GM19452 (cell line): ENCODE measurements around the gene PSMD8.
"Not testable (repeated sequence)": the region's sequence is repeated elsewhere in the genome, so short reads cannot be mapped to it uniquely, and the experiment has no call there.

Source experiments
- ATAC-seq: cut with Tn5 transposase; IDR thresholded peaks from one replicate; pipeline ENCODE4 v1.9.1; 2021; ENCODE audit not compliant: unreplicated experiment

The PSMD8 gene

DNA sequence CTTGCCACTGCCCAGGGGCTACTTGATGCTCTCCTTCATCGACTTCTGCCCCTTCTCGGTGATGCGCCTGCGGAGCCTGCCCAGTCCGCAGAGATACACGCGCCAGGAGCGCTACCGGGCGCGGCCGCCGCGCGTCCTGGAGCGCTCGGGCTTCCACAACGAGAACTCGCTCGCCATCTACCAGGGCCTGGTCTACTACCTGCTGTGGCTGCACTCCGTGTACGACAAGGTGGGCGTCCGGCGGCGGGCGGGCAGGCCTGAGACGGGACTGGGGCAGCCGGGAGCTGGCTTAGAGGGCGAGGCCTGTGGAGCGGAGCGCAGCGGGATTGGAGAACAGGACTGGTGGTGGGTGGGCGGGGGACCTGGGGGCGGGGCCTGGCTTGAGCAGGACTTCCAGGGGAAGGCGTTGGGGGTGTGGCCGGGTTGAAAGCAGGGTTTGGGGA, 12.7 kb upstream of the PSMD8 start:
- ATAC-seq = no peak

GRCh38 chr19:38362076-38362945, 12.1 kb upstream of the PSMD8 start:
- ATAC-seq = no peak

DNA sequence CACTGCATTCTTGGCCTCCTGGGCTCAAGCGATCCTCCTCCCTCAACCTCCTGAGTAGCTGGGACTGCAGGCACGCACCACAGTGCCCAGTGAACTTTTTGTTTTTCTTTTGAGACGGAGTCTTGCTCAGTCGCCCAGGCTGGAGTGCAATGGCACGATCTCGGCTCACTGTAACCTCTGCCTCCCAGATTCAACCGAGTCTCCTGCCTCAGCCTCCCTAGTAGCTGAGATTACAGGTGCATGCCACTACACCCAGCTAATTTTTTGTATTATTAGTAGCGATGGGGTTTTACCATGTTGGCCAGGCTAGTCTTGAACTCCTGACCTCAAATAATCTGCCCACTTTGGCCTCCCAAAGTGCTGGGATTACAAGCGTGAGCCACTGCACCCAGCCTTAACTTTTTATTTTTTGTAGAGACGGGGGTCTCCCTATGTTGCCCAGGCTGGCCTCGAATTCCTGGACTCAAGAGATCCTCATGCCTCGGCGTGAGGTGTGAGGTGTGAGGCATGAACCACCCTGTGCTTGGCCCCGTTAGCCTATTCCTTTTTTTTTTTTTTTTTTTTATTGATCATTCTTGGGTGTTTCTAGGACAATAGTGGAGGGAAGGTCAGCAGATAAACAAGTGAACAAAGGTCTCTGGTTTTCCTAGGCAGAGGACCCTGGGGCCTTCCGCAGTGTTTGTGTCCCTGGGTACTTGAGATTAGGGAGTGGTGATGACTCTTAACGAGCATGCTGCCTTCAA, 11.3 kb upstream of the PSMD8 start:
- ATAC-seq = not testable (repeated sequence)

DNA sequence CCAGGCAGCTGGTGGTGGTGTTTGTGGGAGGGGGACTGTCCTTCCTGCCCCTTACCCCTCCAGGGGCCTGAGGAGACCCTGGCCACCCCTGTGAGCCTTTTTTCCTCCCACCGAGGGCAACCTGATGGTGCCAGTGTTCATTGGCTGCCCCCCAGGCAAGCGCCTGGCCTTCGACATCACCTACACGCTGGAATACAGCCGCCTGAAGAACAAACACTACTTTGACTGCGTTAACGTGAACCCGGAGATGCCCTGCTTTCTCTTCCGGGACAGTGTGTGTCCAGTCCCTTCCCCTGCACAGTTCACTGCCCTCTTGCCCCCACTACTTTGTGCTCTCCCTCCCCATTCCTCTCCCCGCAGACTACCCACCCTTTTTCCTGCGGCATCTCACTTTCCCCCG, 7.3 kb upstream of the PSMD8 start:
- ATAC-seq = no peak

- ATAC-seq = no peak
These were observed 4.8 kb upstream of the PSMD8 start for GRCh38 chr19:38369584-38369983.

DNA sequence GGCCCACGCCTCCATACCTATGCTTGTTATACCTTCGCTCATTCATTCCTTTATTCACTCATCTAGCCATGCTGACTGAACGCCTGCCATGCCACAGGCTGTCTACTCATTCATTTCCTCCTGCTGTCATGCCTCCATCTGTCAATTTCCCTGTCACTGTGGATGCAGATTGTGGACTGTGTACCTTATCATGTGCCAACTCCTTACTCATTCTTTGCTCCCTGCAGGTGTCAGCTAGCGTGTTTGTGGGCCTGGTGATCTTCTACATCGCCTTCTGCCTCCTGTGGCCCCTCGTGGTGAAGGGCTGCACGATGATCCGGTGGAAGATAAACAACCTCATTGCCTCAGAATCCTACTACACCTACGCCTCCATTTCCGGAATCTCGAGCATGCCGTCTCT, 4.1 kb upstream of the PSMD8 start:
- no peak for ATAC-seq

DNA sequence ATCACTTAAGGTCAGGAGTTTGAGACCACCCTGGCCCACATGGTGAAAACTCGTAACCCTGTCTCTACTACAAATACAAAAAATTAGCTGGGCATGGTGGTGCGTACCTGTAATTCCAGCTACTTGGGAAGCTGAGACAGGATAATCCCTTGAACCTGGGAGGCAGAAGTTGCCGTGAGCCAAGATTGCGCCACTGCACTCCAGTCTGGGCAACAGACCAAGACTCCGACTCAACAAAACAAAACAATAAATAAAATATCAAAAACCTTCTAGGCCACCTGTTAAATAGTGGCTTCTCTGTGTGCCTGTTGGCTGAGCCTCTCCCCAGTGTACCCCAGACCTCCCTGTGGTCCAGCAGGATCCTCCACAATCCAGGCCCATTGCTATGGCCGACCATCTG, 3.3 kb upstream of the PSMD8 start:
- ATAC-seq = no peak

- peak; percentile 1 for ATAC-seq
These were observed 452 bp upstream of the PSMD8 start for GRCh38 chr19:38373907-38374331.

DNA sequence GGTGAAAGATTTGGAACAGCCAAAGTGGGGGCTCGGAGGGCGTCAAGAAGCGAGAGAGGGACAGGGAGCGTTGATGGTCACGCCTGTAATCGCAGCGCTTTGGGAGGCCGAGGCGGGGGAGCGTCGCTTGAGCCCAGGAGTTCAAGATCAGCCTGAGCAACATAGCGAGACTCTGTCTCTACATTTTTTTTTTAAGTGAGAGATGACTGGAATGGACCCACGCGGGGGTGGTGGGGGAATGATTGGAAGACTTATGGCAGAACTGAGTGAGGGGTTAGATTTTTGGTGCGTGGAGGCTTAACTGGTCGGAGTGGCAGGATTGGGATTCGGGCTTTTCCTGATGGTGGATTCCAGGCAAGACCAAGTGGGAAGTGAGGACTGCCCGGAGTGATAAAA, 725 bp downstream of the PSMD8 start:
- ATAC-seq = no peak

DNA sequence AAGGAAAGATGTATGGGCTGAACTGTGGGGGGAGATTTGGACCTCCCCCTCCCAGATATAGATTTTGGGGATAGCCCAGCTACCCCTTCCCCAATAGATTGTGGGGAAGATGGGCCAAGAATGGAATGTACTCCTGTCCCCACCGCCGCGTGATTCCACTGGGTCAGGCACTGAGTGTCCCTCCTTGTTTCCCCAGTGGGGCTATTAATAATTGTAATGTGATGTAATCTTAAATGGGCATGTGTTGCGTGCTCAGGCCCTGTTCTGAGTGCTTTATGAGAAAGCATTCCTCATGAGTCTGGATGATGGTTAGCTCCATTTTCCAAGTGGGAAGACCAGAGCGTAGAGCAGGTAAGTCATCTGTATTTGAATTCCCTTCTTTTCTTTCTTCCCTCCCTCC, 1.4 kb downstream of the PSMD8 start:
- ATAC-seq = no peak

DNA sequence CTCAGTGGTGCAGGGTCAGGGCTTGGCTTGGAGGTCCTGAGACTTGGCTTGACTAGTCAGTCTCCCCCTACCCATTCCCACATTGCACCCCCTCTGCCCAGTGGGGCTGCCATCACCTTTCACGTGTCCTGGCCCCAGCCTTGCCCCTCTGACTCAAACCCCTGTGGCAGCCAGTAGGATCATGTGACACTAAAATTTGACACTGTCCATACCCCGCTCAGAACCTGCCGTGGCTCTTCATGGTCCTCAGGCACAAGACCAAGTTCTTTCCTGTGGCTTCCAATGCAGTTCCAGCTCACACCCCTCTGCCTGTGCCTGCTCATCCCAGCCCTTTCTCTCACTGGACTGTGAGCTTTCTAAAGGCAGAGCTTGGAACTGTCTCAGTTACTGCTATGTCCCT, 2.2 kb downstream of the PSMD8 start:
- ATAC-seq = no peak

DNA sequence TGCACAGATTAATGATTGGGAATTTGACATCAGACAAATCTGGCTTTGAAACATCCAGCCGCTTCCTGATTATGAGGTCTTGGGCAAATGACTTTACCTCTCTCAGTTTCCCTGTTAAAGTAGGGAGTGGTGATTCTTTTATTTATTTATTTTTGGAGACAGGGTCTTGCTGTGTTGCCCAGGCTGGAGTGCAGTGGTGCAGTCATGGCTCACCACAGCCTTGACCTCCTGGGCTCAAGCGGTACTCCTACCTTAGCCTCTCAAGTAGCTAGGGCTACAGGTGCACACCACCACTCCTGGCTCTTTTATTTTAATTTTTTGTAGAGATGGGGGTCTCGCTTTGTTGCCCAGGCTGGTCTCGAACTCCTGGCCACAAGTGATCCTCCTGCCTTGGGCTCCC, 2.7 kb downstream of the PSMD8 start:
- no peak for ATAC-seq

- ATAC-seq = no peak
These were observed 4.5 kb downstream of the PSMD8 start for GRCh38 chr19:38378866-38379265.

DNA sequence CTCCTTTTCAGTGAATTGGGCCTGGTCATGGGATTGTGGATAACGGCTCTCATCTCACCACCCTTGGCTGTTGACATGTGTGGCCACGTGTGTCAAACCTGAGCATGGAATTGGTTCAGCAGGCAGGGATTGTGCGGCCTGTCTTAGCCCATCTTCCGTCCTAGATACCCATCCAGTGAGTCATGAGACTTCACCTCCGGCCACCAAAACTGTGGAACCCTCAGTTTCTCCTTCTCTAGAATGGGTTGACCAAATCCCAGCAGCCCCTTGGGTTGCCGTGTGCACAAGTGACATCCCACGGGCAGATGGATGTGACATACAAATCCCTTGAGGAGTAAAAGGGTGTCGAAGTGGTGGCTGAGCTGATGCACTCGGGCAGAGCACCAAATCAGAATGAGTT, 6.8 kb downstream of the PSMD8 start:
- no peak for ATAC-seq

DNA sequence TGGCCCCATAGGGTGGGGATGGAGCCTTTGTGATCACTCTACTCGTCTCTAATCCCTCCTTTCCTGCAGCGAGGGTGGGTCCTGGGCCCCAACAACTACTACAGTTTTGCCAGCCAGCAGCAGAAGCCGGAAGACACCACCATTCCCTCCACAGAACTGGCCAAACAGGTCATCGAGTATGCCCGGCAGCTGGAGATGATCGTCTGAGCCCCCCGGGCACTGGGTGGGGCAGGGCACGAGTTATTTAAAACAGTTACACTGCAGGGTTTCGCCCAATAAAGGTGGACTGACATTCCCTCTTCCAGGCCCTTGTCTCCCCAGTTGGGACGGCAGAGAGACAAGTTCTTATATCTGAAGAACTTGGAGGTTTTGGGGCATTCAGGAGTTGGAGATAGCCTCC, 8.8 kb downstream of the PSMD8 start:
- ATAC-seq = no peak

- ATAC-seq = no peak
These were observed 9.4 kb downstream of the PSMD8 start for GRCh38 chr19:38383743-38384142.

- no peak for ATAC-seq
These were observed 10.0 kb downstream of the PSMD8 start for GRCh38 chr19:38384209-38385027.

GRCh38 chr19:38385057-38385803, 10.9 kb downstream of the PSMD8 start:
- no peak for ATAC-seq

- ATAC-seq = no peak
These were observed 11.5 kb downstream of the PSMD8 start for GRCh38 chr19:38385804-38386257.

- no peak for ATAC-seq
These were observed 12.1 kb downstream of the PSMD8 start for GRCh38 chr19:38386300-38386970.
